OCI-LY7 (cell line): ENCODE data around the gene SLC44A3.

ENCODE experiments used
- CTCF ChIP-seq: fragments of 200-600 bp; sonication (generic); conservative IDR thresholded peaks from 2 replicates; pipeline ENCODE4 v1.5.1; 2014; ENCODE audit warnings: mild to moderate bottlenecking, antibody characterized with exemption, low read length, moderate library complexity, mixed read lengths
- EZH2phosphoT487 ChIP-seq: fragments of 200-600 bp; sonication (generic); IDR thresholded peaks from 2 replicates; pipeline ENCODE4 v1.6.1; 2018; ENCODE audit warnings: low read depth, borderline replicate concordance, mild to moderate bottlenecking, mixed run types, antibody characterized with exemption, low read length, moderate library complexity, mixed read lengths

- TF ChIP-seq CTCF, result no peak
- no peak for TF ChIP-seq EZH2phosphoT487
These were observed 2.4 kb upstream of the SLC44A3 start for GRCh38 chr1:94817712-94818111.
